Stimulated activated CD4-positive, alpha-beta T cell treated with anti-CD3 and anti-CD28 coated beads, TNF-alpha, amount 100 ng/mL, for 48 hours (primary cell): ENCODE data around the gene TRH.
A peak's percentile ranks its signal among the peaks of the same experiment; 100 is the strongest.

ENCODE experiments used
- DNase-seq, 3 donors: peaks; one replicate each; pipeline ENCODE4 v3.0.0-alpha.2; 2020; ENCODE audit warnings: low read depth in 3 of 3

Gene TRH

GRCh38 chr3:129974564-129974832, at the start of gene TRH:
TRH (plus strand) TSS chr3:129974720; CDS start chr3:129975817, 1,097 bp downstream.
- DNase-seq, result no peak

- DNase-seq, result no peak
Observed at GRCh38 chr3:129927072-129927471, 47.4 kb upstream of the TRH start.

- DNase-seq, result no peak
Observed at GRCh38 chr3:129929383-129929782, 45.1 kb upstream of the TRH start.

- no peak for DNase-seq
Observed at GRCh38 chr3:129933471-129933870, 41.0 kb upstream of the TRH start.

- no peak for DNase-seq
Observed at GRCh38 chr3:129934234-129935123, 40.0 kb upstream of the TRH start.

- DNase-seq, result no peak
Observed at GRCh38 chr3:129936757-129937156, 37.8 kb upstream of the TRH start.

- DNase-seq, result no peak
Observed at GRCh38 chr3:129937717-129938116, 36.8 kb upstream of the TRH start.

GRCh38 chr3:129938140-129938930, 36.2 kb upstream of the TRH start:
- no peak for DNase-seq

GRCh38 chr3:129940086-129940485, 34.4 kb upstream of the TRH start:
- DNase-seq, result no peak

GRCh38 chr3:129942296-129942695, 32.2 kb upstream of the TRH start:
- DNase-seq, result peak; percentile 15 to 27 (median 16)

GRCh38 chr3:129943020-129943419, 31.5 kb upstream of the TRH start:
- no peak for DNase-seq

GRCh38 chr3:129944709-129945108, 29.8 kb upstream of the TRH start:
- no peak for DNase-seq

GRCh38 chr3:129947538-129948240, 26.8 kb upstream of the TRH start:
- no peak for DNase-seq

- DNase-seq, result no peak
Observed at GRCh38 chr3:129950318-129951046, 24.0 kb upstream of the TRH start.

- DNase-seq, result no peak
Observed at GRCh38 chr3:129952556-129953355, 21.8 kb upstream of the TRH start.

GRCh38 chr3:129953621-129954020, 20.9 kb upstream of the TRH start:
- DNase-seq, result no peak

- DNase-seq, result no peak
Observed at GRCh38 chr3:129954514-129954913, 20.0 kb upstream of the TRH start.

- no peak for DNase-seq
Observed at GRCh38 chr3:129956936-129957335, 17.6 kb upstream of the TRH start.

- DNase-seq, result no peak
Observed at GRCh38 chr3:129958755-129959154, 15.8 kb upstream of the TRH start.

- no peak for DNase-seq
Observed at GRCh38 chr3:129961141-129961541, 13.4 kb upstream of the TRH start.

GRCh38 chr3:129962600-129962999, 11.9 kb upstream of the TRH start:
- no peak for DNase-seq
